ENCODE data around the gene LRRC52. TPM values are rescaled to one million over a fixed set of nuclear protein-coding genes. Genes with fewer than 3 reads are reported as not detected.

LRRC52 gene
- total and polyA plus RNA-seq, 9 of the 15 experiments (the other 6 are each of a cell fraction or from before 2014, with no cell fraction given) = not detected

DNA sequence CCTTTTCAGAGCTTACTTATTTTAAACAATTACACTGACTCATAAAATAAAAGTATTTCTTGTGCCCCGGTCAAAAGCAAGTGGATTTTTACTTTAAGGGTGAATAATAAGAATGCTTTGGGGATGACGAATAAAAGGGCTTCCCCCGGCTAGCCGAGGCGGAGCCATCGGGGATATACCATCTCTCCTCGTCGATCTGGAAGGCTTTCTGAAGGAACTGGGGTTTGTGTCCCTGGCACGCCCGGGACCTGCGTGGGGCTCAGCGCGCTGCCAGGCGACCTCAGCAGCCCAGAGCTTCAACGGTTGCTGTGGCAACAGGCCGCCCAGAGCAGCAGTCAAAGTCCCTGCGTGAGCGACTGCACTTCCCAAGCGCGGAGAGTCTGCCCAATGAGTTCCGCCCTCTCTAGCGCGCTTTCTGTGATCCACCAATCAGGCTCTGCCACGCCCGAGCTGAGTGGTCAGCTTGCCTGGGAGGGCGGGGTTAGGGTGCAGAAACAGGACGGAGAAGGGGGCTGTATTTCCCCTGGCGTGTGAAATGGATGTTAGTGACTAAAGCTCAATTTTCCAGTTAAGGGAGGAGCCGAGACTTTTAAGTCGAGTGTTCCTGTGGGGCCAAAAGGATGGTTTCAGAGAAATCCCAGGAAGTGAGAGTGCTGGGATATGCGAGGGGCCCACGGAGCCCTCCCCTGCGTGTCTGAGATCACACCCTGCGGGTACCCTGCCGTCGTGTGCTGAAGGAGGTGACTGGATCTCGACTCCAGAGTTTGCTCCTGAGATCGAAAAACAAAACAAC is 54.3 kb downstream of the LRRC52 start (continued):
- peak in 1 of 2 experiments; percentile 70; a peak in 1 of 4 replicates for TF ChIP-seq RCOR1 (IDR thresholded peaks at IDR 0.05; ENCODE audit: borderline replicate concordance in 1 of 2, low read depth in 2 of 2, low read length in 2 of 2)
- TF ChIP-seq MAZ (CRISPR knock-in tag; conservative IDR thresholded peaks at IDR 0.05 in 1 of 2, IDR thresholded peaks at IDR 0.05 in 1 of 2) = peak in 1 of 2 experiments; percentile 67; a peak in 2 of 4 replicates
- no peak for TF ChIP-seq CEBPZ (IDR thresholded peaks at IDR 0.05; ENCODE audit: borderline replicate concordance, low read depth, low read length)
- no peak for TF ChIP-seq CBX3 (IDR thresholded peaks at IDR 0.05; ENCODE audit: borderline replicate concordance in 1 of 2, low read length in 2 of 2)
- TF ChIP-seq NR2C2 (CRISPR knock-in tag; IDR thresholded peaks at IDR 0.05) = no peak
- TF ChIP-seq NR2C2 (tag; IDR thresholded peaks at IDR 0.05) = no peak
- TF ChIP-seq MXI1 (IDR thresholded peaks at IDR 0.05; ENCODE audit: low read depth, low read length) = peak; percentile 95
- peak; percentile 94 for TF ChIP-seq CXXC5 (CRISPR knock-in tag; IDR thresholded peaks at IDR 0.05)
- TF ChIP-seq MBD2 (IDR thresholded peaks at IDR 0.05; ENCODE audit: borderline replicate concordance, low read depth) = peak; percentile 93
- TF ChIP-seq CHAMP1 (IDR thresholded peaks at IDR 0.05) = 0 out of 2 replicates have a peak, but pooled peaks have one; percentile 15
- TF ChIP-seq RBM22 (IDR thresholded peaks at IDR 0.05; ENCODE audit: low read depth, low read length, poor library complexity, severe bottlenecking) = peak; percentile 90
- 0 out of 2 replicates have a peak, but pooled peaks have one; percentile 7 for TF ChIP-seq SREBF1 (IDR thresholded peaks at IDR 0.05; ENCODE audit: borderline replicate concordance, low read depth, low read length)
- TF ChIP-seq ZNF77 (CRISPR knock-in tag; IDR thresholded peaks at IDR 0.05) = no peak
- TF ChIP-seq SMAD4 (CRISPR knock-in tag; conservative IDR thresholded peaks at IDR 0.05) = peak; percentile 11; the same call in 1 of the 2 replicates
- no peak for TF ChIP-seq MCM2 (IDR thresholded peaks at IDR 0.05; ENCODE audit: low read depth)
- no peak for TF ChIP-seq SRSF1 (IDR thresholded peaks at IDR 0.05; ENCODE audit: low read depth, low read length)
- no peak for TF ChIP-seq SRF (CRISPR knock-in tag; IDR thresholded peaks at IDR 0.05)
- TF ChIP-seq ZNF589 (CRISPR knock-in tag; IDR thresholded peaks at IDR 0.05; ENCODE audit: low read depth) = no peak
- TF ChIP-seq, protein P1, sequence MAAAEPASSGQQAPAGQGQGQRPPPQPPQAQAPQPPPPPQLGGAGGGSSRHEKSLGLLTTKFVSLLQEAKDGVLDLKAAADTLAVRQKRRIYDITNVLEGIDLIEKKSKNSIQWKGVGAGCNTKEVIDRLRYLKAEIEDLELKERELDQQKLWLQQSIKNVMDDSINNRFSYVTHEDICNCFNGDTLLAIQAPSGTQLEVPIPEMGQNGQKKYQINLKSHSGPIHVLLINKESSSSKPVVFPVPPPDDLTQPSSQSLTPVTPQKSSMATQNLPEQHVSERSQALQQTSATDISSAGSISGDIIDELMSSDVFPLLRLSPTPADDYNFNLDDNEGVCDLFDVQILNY (CRISPR knock-in tag; IDR thresholded peaks at IDR 0.05) = no peak
- 0 out of 2 replicates have a peak, but pooled peaks have one; percentile 33 for TF ChIP-seq SP1 (CRISPR knock-in tag; IDR thresholded peaks at IDR 0.05)
- peak; percentile 75 for TF ChIP-seq RBFOX2 (IDR thresholded peaks at IDR 0.05; ENCODE audit: low read depth, low read length)
